NCI-H1694 treated with DMSO at 0.1 percent for 48 hours (cell line): ENCODE data around the gene RALGPS2.

Experiments used
- DNase-seq: peaks from one replicate; lab custom pipeline; 2025; lab: John Stamatoyannopoulos, UW

Gene RALGPS2

GRCh38 chr1:178962853-178963711 is 238.0 kb downstream of the RALGPS2 start:
- no peak for DNase-seq

- DNase-seq = no peak
These were observed 239.7 kb downstream of the RALGPS2 start for GRCh38 chr1:178964469-178965330.

DNA sequence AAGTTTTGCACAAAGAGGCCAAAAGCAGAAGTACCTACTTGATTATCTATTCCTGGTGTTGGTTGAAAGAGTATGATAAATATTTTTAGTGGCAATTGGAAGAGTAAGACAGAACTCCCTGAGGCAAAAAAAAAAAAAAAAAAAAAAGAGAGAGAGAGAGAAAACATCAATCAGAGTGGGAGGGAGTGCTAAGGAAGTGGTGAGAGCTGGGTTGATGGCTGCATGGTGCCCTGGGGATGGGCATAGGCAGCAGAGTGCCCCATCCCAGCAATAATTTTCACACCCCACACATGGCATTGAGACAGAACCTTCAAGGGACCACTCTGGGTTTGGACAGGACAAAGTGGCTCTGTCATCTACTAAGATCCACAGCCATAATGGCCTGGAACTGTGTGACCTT is 241.3 kb downstream of the RALGPS2 start:
- no peak for DNase-seq

GRCh38 chr1:178969226-178969987 is 244.4 kb downstream of the RALGPS2 start:
- DNase-seq = no peak

- no peak for DNase-seq
These were observed 245.1 kb downstream of the RALGPS2 start for GRCh38 chr1:178970184-178970583.
